IMR-90 (cell line): ENCODE results near the gene MARCHF3.

Experiments
- BHLHE40 ChIP-seq: fragments of 150-350 bp; IDR thresholded peaks from 2 replicates; pipeline ENCODE4 v1.6.1; 2016; ENCODE audit warnings: mild to moderate bottlenecking, low read depth, low read length
- CEBPB ChIP-seq: IDR thresholded peaks from 2 replicates; pipeline ENCODE4 v1.6.1; 2012; ENCODE audit warnings: low read depth, low read length, improper control_type of control experiment
- CTCF ChIP-seq: conservative IDR thresholded peaks from 2 replicates; pipeline ENCODE4 v1.5.1; 2012; ENCODE audit warnings: mild to moderate bottlenecking, low read depth, low read length, improper control_type of control experiment
- FOS ChIP-seq: fragments of 150-350 bp; IDR thresholded peaks from 2 replicates; pipeline ENCODE4 v1.6.1; 2016; ENCODE audit warnings: low read depth, low read length
- MAFK ChIP-seq: IDR thresholded peaks from 2 replicates; pipeline ENCODE4 v1.6.1; 2012; ENCODE audit warnings: low read depth, low read length, improper control_type of control experiment
- MXI1 ChIP-seq: IDR thresholded peaks from 2 replicates; pipeline ENCODE4 v1.6.1; 2012; ENCODE audit warnings: low read depth, mild to moderate bottlenecking, low read length, moderate library complexity, borderline replicate concordance
- POLR2A ChIP-seq: IDR thresholded peaks from 2 replicates; pipeline ENCODE4 v1.6.1; 2012; ENCODE audit warnings: mild to moderate bottlenecking, low read depth, low read length
- RAD21 ChIP-seq: IDR thresholded peaks from 2 replicates; pipeline ENCODE4 v1.6.1; 2012; ENCODE audit warnings: low read length, improper control_type of control experiment
- RCOR1 ChIP-seq: IDR thresholded peaks from 2 replicates; pipeline ENCODE4 v1.6.1; 2012; ENCODE audit warnings: mild to moderate bottlenecking, low read length, improper control_type of control experiment; ENCODE audit not compliant: insufficient replicate concordance
- RFX5 ChIP-seq: IDR thresholded peaks from 2 replicates; pipeline ENCODE4 v1.8.0; 2012; ENCODE audit warnings: low read depth, mild to moderate bottlenecking, low read length, moderate library complexity
- SMC3 ChIP-seq: fragments of 150-350 bp; IDR thresholded peaks from 2 replicates; pipeline ENCODE4 v1.6.1; 2016; ENCODE audit warnings: low read depth, mild to moderate bottlenecking, antibody characterized with exemption, low read length, moderate library complexity
- USF2 ChIP-seq: fragments of 150-350 bp; IDR thresholded peaks from 2 replicates; pipeline ENCODE4 v1.6.1; 2017; ENCODE audit warnings: mild to moderate bottlenecking, antibody characterized with exemption, low read length, low read depth
- TF ChIP-seq, protein P1 (sequence below): fragments of 150-350 bp; IDR thresholded peaks from 2 replicates; pipeline ENCODE4 v1.6.1; 2016; ENCODE audit warnings: low read depth, mild to moderate bottlenecking, low read length, moderate library complexity, borderline replicate concordance

DNA sequence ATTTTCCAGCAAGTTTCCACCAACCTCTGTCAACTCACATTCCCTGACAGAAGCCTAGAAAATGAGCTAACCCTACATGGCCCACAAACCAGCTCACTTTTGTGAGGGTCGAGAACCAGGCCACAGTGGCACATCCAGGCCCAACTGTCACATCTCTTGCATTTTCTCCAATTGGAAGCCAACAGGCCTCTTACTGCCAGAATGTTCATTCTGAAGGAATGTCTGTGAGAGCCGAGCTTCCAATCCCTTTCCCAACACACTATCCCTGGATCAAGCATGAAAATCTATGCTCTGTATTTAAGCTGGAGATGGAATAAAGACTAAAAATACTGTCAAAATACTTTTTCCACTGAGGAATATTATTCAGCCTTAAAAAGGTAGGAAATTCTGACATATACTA lies 20.0 kb downstream of the MARCHF3 start:
- TF ChIP-seq CTCF: no peak
- TF ChIP-seq RAD21: no peak
- TF ChIP-seq POLR2A: no peak
- no peak for TF ChIP-seq MAFK
- TF ChIP-seq SMC3: no peak
- no peak for TF ChIP-seq MXI1
- no peak for TF ChIP-seq RFX5
- no peak for TF ChIP-seq FOS
- no peak for TF ChIP-seq BHLHE40
- TF ChIP-seq CEBPB: no peak
- no peak for TF ChIP-seq RCOR1
- TF ChIP-seq, protein P1, sequence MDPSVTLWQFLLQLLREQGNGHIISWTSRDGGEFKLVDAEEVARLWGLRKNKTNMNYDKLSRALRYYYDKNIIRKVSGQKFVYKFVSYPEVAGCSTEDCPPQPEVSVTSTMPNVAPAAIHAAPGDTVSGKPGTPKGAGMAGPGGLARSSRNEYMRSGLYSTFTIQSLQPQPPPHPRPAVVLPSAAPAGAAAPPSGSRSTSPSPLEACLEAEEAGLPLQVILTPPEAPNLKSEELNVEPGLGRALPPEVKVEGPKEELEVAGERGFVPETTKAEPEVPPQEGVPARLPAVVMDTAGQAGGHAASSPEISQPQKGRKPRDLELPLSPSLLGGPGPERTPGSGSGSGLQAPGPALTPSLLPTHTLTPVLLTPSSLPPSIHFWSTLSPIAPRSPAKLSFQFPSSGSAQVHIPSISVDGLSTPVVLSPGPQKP: no peak
- no peak for TF ChIP-seq USF2
